Psoas muscle (tissue), 8 donors: ENCODE data around the gene ZNF292. TPM values are rescaled to one million over a fixed set of nuclear protein-coding genes. Genes with fewer than 3 reads are reported as not detected.
"Not testable (repeated sequence)": the region's sequence is repeated elsewhere in the genome, so short reads cannot be mapped to it uniquely, and the experiment has no call there.

Source experiments
- ATAC-seq, 4 donors: fragments of 200-7000 bp; cut with Tn5 transposase; one replicate each; pipeline ENCODE4 v1.9.1; 2020; ENCODE audit warnings: moderate library complexity in 3 of 4, mild to moderate bottlenecking in 2 of 4
- DNase-seq, 2 donors: peaks; one replicate each; pipeline ENCODE4 v3.0.0-alpha.2; 2020
- H3K27ac ChIP-seq: fragments of 200-600 bp; one replicate; pipeline ENCODE4 v1.8.0; 2022
- H3K27me3 ChIP-seq, 3 donors: fragments of 200-600 bp in 1 of 3; one replicate each; pipeline versions ENCODE4 v1.6.1 to v1.8.0; 2013 to 2022; ENCODE audit warnings: low read length in 2 of 3, mild to moderate bottlenecking in 2 of 3, moderate library complexity in 1 of 3; ENCODE audit not compliant: insufficient read depth in 3 of 3
- H3K36me3 ChIP-seq, 2 donors: fragments of 200-600 bp in 1 of 2; one replicate each; pipeline versions ENCODE4 v1.6.1 to v1.8.0; 2013 to 2022; ENCODE audit warnings: low read depth in 1 of 2, mild to moderate bottlenecking in 1 of 2, moderate library complexity in 1 of 2; ENCODE audit not compliant: insufficient read depth in 1 of 2
- H3K4me1 ChIP-seq: fragments of 200-600 bp; one replicate; pipeline ENCODE4 v1.8.0; 2022
- H3K4me3 ChIP-seq: fragments of 200-600 bp; one replicate; pipeline ENCODE4 v1.8.0; 2022; ENCODE audit warnings: mild to moderate bottlenecking
- H3K9me3 ChIP-seq: fragments of 200-600 bp; one replicate; pipeline ENCODE4 v1.8.0; 2022
- WGBS, 3 donors: extraction: QIAGEN DNeasy Blood & Tissue Kit; methylation state at CpG; one replicate each; pipeline versions ENCODE4 v1.1.6 to v1.1.7; 2013; 5-methylcytosine and 5-hydroxymethylcytosine counted together
- intact Hi-C, 2 donors: fragments of 100-400 bp; cut with DNase I; formaldehyde crosslinking; loops; one replicate each; pipeline versions ENCODE4 v1.11.0 to v1.14.2; 2022
- polyA plus RNA-seq, 3 donors: library from polyadenylated mRNA; stranded (reverse); fragments of 200-250 nt; gene quantifications; one replicate each; pipeline ENCODE4 v1.2.3, GENCODE V29; 2013
- total RNA-seq, 4 donors: library from RNA; stranded (reverse); fragmentation: NEBNext Ultra II Directional in 2 of 4; extraction: Animal tissue kit (Norgen Biotek cat#: 25700) in 2 of 4; gene quantifications; one replicate each; pipeline versions ENCODE4 v1.2.1 to v1.2.4, GENCODE V29; 2021 to 2023
- TF ChIP-seq, protein P1 (sequence below): fragments of 200-600 bp; IDR thresholded peaks from one replicate; pipeline ENCODE4 v1.8.0; 2022; ENCODE audit warnings: antibody characterized with exemption
- donor health status: healthy with polysubstance abuse.
- donor health status: DM: no; HTN: no; CAD: no; lungs with moderate emphysema.
- donor health status: Bipolar disorder and iron deficiency.
- donor health status: healthy.
- donor health status: DM: yes; HTN: yes; CAD: no.
- donor health status: DM: no; HTN: no; CAD: no.
- donor health status: DM: no; HTN: no; CAD: no.
- donor health status: DM: yes; HTN: yes; CAD: no.

Gene ZNF292
- total and polyA plus RNA-seq, 7 donors: 1.9 to 21.3 (median 16.7) TPM

DNA sequence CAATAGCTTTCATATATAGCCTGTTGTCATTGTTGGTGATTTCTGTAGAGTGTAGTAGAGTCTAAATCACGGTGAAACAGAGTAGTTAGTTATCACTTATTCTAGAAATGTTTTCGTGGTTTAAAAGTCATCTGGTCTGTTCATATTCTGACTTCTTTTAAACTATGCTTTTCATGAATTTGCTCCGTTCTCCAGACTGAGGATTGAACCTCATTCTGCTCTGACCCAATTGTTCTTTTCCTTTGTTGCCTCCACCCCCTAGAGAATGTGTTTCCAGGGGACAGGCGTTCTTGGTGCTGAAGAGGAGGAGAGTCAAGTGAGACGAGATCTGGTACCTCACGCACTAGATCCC is 748 bp upstream of the ZNF292 start:
- Histone ChIP-seq H3K4me3 (peak overlapping the region; percentile 99), H3K36me3 (no peaks in the 10 kb centered on the region), H3K4me1 (peaks cover 40% of the 10 kb centered on the region), H3K27ac (peak overlapping the region; percentile 97), H3K27me3 (no peaks in the 10 kb centered on the region), H3K9me3 (no peaks in the 10 kb centered on the region)
- TF ChIP-seq, protein P1, sequence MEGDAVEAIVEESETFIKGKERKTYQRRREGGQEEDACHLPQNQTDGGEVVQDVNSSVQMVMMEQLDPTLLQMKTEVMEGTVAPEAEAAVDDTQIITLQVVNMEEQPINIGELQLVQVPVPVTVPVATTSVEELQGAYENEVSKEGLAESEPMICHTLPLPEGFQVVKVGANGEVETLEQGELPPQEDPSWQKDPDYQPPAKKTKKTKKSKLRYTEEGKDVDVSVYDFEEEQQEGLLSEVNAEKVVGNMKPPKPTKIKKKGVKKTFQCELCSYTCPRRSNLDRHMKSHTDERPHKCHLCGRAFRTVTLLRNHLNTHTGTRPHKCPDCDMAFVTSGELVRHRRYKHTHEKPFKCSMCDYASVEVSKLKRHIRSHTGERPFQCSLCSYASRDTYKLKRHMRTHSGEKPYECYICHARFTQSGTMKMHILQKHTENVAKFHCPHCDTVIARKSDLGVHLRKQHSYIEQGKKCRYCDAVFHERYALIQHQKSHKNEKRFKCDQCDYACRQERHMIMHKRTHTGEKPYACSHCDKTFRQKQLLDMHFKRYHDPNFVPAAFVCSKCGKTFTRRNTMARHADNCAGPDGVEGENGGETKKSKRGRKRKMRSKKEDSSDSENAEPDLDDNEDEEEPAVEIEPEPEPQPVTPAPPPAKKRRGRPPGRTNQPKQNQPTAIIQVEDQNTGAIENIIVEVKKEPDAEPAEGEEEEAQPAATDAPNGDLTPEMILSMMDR: no peak
- WGBS, 3 donors: 0% methylated on average over 6 of the region's 6 CpGs
- no peak for DNase-seq
- intact Hi-C loops: loop anchor here (5.0 kb wide), 2 partner anchors 53 to 88 kb away; no protein-coding TSS in a partner anchor
- no peak for ATAC-seq

GRCh38 chr6:87155842-87156815 is 764 bp downstream of the ZNF292 start:
- 1 to 2% (median 1%) methylated on average over 35 to 43 of the region's 43 CpGs for WGBS, 3 donors
- H3K4me1 ChIP-seq: peaks cover 41% of the 10 kb centered on the region

DNA sequence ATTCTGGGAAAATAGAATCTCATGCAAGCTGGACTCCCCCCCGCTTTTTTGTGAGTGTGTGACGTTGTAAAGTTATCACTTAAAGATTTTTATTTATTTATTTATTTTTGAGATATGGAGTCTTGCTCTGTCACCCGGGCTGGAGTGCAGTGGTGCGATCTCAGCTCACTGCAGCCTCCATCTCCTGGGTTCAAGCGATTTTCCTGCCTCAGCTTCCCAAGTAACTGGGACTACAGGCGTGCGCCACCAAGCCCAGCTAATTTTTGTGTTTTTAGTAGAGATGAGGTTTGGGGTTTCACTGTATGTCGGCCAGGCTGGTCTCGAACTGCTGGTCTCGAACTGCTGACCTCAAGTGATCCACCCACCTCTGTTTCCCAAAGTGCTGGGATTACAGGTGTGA is 2.2 kb downstream of the ZNF292 start:
- peaks cover 36% of the 10 kb centered on the region for H3K4me1 ChIP-seq
- not testable (repeated sequence) for H3K9me3 ChIP-seq, DNase-seq, H3K27ac ChIP-seq, ATAC-seq, H3K36me3 ChIP-seq, H3K27me3 ChIP-seq
- peak overlapping the region; percentile 99 for H3K4me3 ChIP-seq
- 86 to 90% (median 89%) methylated on average over 10 of the region's 10 CpGs for WGBS, 3 donors
- intact Hi-C loops: loop anchor here in 1 of 2 donors (5.0 kb wide), 2 partner anchors 35 to 60 kb away; no protein-coding TSS in a partner anchor

More at GRCh38 chr6:87155842-87156815, 764 bp downstream of the ZNF292 start:
- Histone ChIP-seq H3K4me3 (peak overlapping the region; percentile 99), H3K27ac (peak overlapping the region; percentile 97), H3K27me3 (no peaks in the 10 kb centered on the region), H3K9me3 (no peaks in the 10 kb centered on the region), H3K36me3 (no peaks in the 10 kb centered on the region)
- TF ChIP-seq, protein P1: no peak
- peak; percentile 3 to 22 (median 14) for ATAC-seq
- DNase-seq: peak; percentile 50 to 60
- intact Hi-C loops: loop anchor here in 1 of 2 donors (5.0 kb wide), 2 partner anchors 36 to 61 kb away; no protein-coding TSS in a partner anchor

- Histone ChIP-seq H3K27me3 (no peaks in the 10 kb centered on the region), H3K9me3 (no peaks in the 10 kb centered on the region), H3K4me3 (no peak overlapping the region), H3K4me1 (peaks cover 33% of the 10 kb centered on the region), H3K36me3 (no peaks in the 10 kb centered on the region), H3K27ac (no peak overlapping the region)
- WGBS, 3 donors: 83 to 87% (median 84%) methylated on average over 4 of the region's 4 CpGs
- intact Hi-C loops: loop anchor here in 1 of 2 donors (2.0 kb wide), 1 partner anchor 38 kb away; no protein-coding TSS in a partner anchor
- TF ChIP-seq, protein P1: no peak
- ATAC-seq (no peak), DNase-seq (no peak)
Observed at GRCh38 chr6:87161299-87161698, 5.9 kb downstream of the ZNF292 start.

DNA sequence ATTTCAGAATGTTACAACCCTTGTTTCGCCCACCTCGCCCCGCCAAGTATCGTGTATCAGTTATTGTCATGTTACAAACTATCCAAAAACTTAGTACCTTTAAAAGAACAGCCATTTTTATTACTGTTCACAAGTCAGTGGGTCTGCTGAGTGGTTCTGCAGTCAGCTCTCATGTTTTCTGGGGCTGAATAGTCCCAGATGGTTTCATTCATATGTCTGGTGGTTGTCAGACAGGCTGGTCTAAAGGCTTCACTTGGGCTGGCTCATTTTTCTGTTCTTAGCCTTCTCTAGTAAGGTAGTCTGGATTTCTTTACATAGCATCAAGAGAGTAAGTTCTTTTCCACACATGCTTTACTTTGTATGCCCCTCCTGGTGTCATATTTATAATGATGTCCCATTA is 8.6 kb downstream of the ZNF292 start:
- H3K36me3 ChIP-seq: no peaks in the 10 kb centered on the region
- H3K4me3 ChIP-seq: no peak overlapping the region
- H3K4me1 ChIP-seq: peaks cover 23% of the 10 kb centered on the region
- WGBS, 3 donors: 92 to 94% (median 93%) methylated on average over 4 of the region's 4 CpGs
- TF ChIP-seq, protein P1: no peak
- ATAC-seq (no peak), DNase-seq (no peak)
- intact Hi-C loops: no loop called here
- no peaks in the 10 kb centered on the region for H3K27me3 ChIP-seq
- no peak overlapping the region for H3K27ac ChIP-seq
- H3K9me3 ChIP-seq: no peaks in the 10 kb centered on the region
